IPS DF 4.7 (cell line): Measurements from ENCODE around the gene LMNA.

Experiments
- DNase-seq: peaks from one replicate; pipeline ENCODE4 v3.0.0-alpha.2; 2013; ENCODE audit warnings: low spot score; ENCODE audit errors: extremely low read depth

Gene LMNA

GRCh38 chr1:156081917-156082308 lies 32.6 kb upstream of the LMNA start:
- no peak for DNase-seq

DNA sequence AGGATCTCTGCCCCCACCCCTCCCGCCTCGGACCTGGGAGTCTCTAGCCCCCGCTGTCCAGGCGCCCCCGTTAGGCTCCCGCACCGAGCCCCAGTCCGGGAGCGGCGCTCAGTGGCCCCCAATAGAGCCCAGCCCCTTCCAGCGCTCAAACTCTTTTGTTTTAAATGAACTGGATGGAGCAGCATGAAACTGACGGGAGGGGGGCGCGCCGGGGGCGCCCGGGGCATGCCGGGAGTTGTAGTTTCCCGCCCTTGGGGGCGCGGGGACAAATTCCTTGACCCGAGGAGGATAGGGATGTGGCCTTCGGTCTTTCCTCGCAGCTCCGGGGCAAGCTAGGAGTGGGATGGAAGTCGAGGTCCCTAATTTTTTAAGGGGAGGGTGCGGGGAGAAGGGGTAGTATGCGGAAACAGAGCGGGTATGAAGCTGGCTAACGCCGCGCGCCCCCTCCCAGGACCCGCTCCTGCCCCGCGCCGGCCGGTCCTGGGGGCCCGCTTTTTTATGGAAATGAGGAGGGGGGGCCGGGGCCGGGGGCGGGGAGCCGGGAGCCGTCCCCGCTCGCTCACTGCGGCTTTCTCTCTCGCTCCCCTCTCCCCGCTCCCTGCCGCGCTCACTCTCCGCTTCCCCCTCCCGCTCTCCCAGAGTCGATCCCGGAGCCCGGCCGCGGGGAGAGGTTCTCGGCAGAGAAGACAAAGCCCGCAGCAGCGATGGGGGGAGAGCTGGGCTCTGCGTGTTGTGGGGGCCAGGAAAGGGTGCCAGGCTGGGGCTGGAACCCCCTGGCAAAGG lies 32.0 kb upstream of the LMNA start, which contains the start of gene MEX3A:
Gene MEX3A, minus strand, starts transcription at position 157 of the 783 bp plus-strand sequence. CDS start 467 bp downstream, outside the sequence.
- DNase-seq: peak; percentile 88

DNA sequence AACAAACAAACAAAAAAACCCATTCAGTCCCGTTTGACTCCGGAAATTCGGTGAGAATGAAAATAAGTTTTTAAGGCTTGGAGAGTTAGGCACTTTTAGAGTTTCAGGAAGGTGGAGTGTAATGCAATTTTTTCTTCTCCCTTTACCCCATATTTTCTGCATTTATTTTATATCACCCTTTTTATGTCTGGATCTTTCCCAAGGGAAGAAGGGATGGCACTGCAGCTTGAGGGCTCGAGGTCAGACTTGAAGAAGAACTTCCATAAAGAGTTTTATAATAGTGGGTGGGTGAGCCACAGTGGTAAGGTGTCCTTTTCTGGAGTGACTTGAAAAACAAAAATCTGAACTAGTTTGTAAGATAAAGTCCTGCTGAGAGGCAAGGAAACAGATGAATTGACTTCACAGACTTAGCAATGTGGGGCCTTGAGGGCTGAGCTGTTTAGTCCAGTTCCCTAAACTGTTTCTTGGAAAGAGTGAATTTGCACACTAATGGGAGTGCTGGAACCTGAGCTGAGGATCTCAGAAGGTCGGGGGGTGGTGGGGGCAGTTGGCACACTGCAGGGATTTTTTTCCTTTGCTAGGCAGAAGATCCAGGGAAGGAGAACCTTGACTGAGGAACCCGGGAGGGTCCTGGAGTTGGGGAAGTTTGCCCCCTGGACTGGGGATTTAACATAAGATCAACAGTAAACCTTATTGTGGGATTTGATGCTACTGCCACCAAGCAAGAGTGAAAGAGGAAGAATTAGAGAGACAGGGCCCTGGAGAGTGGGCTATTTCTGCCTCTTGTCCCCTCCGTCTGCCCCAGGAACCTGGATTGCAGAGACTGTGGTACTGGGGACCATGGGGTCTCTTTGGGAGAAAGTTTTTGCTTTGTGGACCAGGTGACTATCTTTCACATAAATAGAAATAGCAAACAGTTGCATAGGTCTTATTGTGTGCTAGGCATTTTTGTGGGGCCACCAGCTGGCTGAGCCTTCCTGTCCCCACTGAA lies 30.4 kb upstream of the LMNA start:
- DNase-seq: no peak

DNA sequence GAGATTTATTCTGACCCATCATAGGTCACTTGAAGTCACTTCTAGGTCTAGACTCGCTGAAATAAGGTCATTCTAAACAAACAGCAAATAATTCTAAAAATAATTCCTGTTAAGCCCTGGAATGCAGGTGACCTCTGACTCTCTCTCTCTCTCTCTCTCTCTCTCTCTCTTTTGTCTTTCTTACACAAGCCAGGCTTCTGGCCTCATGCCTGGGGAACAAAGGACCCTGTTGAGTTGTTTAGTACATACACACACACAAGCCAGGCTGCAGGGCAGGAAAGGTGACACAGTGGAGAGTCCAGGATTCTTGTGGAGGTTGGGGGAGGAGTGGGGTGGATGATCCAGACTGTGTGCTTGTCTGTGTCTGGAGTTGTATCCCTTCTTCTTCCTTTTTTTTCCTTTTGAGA lies 28.3 kb upstream of the LMNA start:
- no peak for DNase-seq

DNA sequence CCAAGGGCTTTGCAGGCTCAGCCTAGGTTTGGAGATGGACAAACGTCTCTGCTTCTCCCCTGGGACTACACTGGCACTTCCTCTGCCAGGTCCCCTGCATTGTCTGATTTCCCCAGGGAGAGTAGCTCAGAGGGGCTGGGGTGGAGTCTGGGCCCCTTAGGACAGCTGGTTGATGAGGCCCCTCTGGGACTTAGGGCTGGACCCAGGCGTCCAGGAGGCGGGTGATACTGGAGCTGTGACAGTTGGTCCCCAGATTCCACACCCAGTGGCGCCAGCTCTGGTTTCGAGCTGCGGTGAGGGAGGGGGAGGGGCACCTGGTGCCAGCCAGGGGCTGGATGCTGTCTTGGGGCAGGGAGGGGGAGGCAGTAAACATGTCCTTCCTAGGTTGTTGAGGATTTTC lies 24.8 kb upstream of the LMNA start:
- no peak for DNase-seq

DNA sequence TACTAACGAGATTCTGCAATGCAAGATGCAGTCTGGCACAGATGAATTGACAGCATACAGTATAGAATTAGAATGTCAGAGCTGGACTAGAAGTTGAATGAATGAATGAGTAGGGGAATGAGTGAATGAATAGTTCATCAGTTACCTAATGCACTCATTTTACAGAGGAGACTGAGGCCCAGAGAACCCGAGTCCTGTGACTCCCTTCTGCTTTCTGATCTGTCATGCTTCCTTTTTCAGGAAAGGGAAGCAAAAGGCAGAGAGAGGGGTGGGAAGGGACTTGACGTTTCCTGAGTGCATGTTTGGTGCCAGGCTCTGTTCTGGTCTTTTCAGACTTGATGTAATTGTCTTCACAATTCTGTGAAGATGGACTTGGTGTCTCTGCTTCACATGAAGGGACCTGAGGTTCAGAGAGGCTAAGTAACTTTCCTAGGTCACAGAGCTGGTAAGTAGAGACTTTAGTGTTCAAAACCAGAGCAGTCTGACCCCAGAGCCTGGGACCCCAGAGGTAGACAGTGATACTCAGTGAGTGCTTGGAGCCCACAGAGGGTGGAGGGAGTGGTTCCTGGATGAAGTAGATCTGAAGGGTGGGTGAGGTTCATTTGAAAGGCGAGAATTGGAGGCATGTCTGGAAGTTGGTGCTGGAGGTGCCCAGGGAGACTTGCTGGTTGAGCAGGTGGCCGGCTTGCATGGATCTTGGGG lies 24.2 kb upstream of the LMNA start:
- no peak for DNase-seq

DNA sequence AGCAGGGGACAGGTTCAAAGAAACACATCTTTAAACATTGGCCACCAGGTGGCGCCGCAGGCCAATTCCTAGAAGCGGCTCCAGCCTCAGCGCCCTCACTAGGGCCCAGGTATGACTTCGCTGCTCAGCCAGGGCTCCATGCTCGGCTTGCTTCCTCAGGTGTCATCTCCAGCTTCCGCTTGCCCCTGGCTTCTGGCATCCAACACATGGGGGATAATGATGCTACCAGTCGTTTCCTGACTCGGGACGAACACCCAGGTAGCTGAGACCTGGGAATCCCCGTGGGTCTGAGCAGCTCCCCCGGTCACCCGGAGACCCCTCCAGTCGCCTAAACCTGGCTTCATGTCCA lies 23.7 kb upstream of the LMNA start:
- DNase-seq: no peak

DNA sequence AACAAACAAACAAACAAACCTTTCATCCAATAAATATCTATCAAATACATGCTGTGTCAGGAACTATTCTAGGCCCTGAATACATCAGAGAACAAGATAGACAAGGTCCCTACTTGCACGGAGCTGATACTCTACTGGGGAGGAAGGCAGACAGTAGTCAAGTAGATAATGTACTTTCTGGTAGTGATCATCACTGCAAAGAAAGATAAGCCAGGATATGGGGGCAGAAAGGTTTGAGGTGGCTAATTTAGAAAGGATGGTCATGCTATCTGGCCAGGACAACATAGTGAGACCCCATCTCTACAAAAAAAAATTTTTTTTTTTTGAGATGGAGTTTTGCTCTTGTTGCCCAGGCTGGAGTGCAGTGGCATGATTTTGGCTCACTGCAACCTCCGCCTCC lies 22.9 kb upstream of the LMNA start:
- no peak for DNase-seq

GRCh38 chr1:156095906-156096508 lies 18.5 kb upstream of the LMNA start:
- no peak for DNase-seq

DNA sequence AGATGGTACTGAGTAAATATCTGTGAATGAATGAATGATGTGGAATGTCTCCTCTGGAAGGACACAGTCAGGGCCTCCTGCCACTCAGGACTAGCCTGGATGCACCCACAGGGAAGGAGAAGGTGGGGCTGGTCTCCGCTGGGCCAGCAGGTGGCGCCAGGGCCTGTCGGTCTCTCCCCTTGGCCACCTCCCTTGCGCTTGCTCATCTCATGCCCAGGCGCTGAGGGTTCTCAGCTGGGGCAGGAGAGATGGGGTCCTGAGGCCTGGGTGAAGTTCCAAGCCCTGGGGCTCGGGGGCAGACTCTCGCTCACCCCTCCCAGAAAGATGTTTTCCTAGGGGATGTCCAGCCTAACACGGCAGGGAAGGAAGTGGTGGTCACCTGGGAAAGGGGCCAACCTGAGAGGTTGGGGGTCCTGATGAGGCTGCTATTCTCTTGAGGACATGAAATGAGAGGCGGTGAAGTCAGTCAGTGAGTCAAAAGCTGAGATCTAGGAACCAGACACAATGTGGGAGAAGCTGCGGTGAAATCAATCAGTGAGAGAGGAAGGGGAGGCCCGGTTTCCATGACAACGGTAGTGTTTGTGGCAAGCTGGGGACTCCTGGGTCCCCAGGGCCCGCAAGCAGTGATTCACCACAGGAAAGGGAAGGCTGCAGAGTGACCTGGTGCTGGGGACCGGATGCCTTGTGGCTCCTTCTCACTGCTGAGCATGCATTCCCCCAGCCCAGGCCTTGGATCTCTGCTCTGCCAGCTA lies 17.7 kb upstream of the LMNA start:
- DNase-seq: no peak

- DNase-seq: no peak
These were observed 16.9 kb upstream of the LMNA start for GRCh38 chr1:156097499-156098178.

DNA sequence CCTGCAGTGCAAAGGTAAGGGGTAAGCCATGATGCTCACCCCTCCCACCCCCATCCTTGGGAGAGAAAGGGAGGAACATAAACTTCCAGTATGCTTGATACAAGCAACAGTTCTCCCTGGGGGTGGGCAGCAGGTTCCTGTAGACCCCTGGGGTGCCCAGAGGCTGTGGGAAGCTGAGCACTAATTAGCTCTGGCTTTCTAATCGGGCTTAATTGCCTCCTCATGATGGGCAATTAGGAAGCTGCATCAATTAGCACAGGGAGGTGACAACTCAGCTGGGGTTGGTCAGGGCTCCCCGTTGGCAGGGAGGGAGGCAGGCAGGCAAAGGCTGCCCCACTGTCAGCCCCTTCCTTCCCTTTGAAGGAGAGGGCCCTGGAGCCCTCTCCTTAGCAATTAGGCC lies 15.7 kb upstream of the LMNA start:
- DNase-seq: no peak

DNA sequence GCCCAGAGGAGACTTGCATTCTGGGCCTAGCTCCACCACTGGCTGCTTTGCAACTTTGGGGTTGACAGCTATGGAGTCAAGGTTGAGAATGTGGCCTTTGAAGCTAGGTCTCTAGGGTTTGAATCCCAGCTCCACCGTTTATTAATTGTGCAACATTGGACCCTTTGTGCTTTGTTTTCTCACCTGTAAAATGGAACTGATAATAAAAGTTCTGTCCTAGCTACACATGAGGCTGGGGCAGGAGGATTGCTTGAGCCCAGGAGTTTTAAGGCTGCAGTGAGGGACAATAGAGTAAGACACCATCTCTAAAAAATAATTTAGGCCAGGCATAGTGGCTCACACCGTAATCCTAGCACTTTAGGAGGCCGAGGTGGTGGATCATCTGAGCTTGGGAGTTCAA lies 15.2 kb upstream of the LMNA start:
- DNase-seq: no peak

- DNase-seq: no peak
These were observed 14.1 kb upstream of the LMNA start for GRCh38 chr1:156100205-156100995.

DNA sequence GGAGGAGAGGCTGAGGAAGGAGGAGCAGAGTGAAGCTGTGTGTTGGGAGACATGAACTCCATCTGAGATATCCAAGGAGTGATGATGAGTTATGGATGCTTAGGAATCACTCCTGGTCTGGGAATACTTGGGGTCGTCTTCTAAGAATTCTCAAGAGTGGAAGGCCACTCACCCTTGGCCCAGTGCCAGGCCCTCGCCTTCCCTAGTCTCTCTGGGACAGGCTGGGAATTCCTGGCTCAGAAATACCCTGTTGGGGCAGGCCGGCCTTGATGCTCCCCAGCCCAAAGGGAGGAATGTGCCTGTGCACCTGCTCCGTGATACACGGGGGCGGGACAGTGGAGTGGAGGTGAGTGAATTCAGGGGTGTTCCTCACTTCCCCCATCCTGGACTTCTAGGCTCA lies 12.6 kb upstream of the LMNA start:
- no peak for DNase-seq

DNA sequence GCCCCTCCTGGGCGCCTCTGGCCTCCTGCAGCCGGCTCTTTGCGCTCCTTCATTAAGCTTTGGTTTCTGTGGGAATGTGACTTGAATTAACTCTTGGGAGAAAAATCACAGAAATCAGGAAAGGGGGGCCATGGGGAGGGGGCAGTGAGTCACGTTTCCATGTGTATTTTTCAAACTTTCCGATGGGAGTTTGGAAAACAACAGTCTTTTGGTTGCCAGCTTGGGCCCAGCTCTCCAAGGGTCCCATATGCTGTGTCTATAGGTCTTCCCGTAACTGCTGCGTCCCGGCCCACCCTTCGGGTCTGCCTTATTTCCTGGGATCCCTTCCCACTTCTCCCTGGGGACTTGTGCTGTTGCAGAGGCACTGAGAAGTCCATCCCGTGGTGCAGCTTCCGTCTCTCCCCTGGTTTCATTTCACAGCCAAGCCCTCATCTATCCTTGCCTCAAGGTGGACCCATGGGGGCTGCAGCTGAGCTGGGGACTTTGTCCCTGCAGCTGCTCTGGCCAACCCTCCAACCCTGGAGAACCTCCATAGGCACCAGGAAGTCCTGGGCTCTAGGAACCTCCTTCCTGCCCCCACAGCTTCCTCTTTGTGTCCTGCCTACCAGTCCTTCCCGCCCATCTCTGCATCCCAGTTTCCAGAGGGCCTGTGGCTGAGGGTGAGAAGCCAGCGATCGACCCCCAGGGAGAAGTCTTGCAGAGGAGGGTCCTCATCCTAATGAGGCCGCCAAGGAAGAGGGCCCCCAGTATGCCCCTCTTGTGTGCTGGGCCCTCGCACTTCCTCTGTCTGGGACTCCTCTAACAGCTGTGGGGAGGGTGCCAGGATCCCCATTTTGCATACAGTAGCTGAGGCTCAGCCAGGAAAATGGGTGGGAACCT lies 11.6 kb upstream of the LMNA start:
- DNase-seq: no peak

- DNase-seq: no peak
These were observed 11.0 kb upstream of the LMNA start for GRCh38 chr1:156103521-156103947.
